SK-N-MC (cell line): ENCODE measurements around the gene TEX2.
"Not testable (repeated sequence)": the region's sequence is repeated elsewhere in the genome, so short reads cannot be mapped to it uniquely, and the experiment has no call there.

Source experiments
- DNase-seq: peaks from one replicate; pipeline ENCODE4 v3.0.0-alpha.2; 2011; ENCODE audit warnings: low read depth, low spot score
- H3K27ac ChIP-seq: fragments of 200-600 bp; sonication (generic); 2 replicates; pipeline ENCODE4 v1.5.1; 2016; ENCODE audit warnings: mixed run types
- H3K36me3 ChIP-seq: fragments of 200-600 bp; sonication (generic); 2 replicates; pipeline ENCODE4 v1.6.1; 2017; ENCODE audit warnings: antibody characterized with exemption, low read length, mixed read lengths; ENCODE audit not compliant: insufficient read depth
- H3K4me3 ChIP-seq: fragments of 200-600 bp; sonication (generic); 2 replicates; pipeline ENCODE4 v1.5.1; 2016
- H3K9ac ChIP-seq: fragments of 200-600 bp; sonication (generic); 2 replicates; pipeline ENCODE4 v1.8.0; 2017; ENCODE audit warnings: mixed run types, mixed read lengths; ENCODE audit not compliant: insufficient read length
- H3K9me3 ChIP-seq: fragments of 200-600 bp; sonication (generic); 2 replicates; pipeline ENCODE4 v1.6.1; 2017; ENCODE audit warnings: low read depth, mild to moderate bottlenecking, antibody characterized with exemption, low read length, moderate library complexity, mixed read lengths
- EZH2 ChIP-seq: fragments of 200-600 bp; sonication (generic); IDR thresholded peaks from one replicate; pipeline ENCODE4 v1.6.1; 2017; ENCODE audit warnings: antibody characterized with exemption
- FOXP2 ChIP-seq: optimal IDR thresholded peaks from 2 replicates; pipeline ENCODE3; 2011; ENCODE audit warnings: mild to moderate bottlenecking, moderate library complexity; ENCODE audit not compliant: insufficient read depth; ENCODE audit errors: extremely low read length, control extremely low read depth
- POLR2AphosphoS5 ChIP-seq: IDR thresholded peaks from 2 replicates; pipeline ENCODE4 v1.6.1; 2012; ENCODE audit warnings: mild to moderate bottlenecking, low read depth, low read length, borderline replicate concordance

TEX2 gene

DNA sequence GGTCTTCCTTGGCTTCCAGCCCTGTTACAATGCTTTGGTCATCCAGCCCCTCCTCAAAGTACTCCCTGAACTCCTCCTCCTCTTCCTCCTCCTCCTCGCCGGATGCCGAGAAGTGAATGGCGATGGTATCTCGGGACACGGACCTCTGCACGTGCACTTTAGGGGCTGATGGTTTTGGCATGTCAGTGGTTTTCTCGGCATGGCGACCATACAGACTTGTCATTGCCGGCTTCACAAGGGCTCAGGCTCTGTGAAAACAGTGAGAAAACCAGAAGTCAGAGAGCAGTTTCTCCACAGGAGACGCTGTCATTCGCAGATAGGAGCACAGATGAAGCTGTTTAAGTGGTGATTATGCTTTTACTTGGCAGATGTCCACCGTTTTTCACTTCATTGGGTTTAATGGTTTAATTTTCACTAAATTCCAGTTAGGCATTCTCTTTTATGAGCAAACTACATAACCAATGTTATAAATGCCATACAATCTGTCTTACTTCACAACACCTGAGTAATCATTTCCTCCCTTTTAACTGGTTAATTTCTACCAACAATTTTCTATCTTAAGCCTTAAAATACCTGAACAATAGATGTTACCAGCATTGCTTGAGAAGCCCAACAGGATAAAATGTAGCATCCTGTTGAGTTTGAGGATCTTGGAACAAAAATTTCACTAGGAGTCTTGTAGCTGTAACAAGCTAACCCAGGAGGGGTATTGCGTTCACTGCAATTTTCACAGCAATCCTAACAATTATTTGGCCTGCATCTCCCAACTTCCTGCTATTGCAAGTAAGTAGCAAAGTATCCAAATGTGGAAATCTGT lies 48.9 kb downstream of the TEX2 start:
- Histone ChIP-seq H3K4me3 (no peak overlapping the region; the same call in 1 of the 2 replicates), H3K9ac (no peak overlapping the region), H3K27ac (peak overlapping the region; percentile 75), H3K36me3 (peaks cover 4% of the 10 kb centered on the region), H3K9me3 (no peaks in the 10 kb centered on the region)
- TF ChIP-seq POLR2AphosphoS5 (no peak), FOXP2 (no peak), EZH2 (no peak)
- no peak for DNase-seq

DNA sequence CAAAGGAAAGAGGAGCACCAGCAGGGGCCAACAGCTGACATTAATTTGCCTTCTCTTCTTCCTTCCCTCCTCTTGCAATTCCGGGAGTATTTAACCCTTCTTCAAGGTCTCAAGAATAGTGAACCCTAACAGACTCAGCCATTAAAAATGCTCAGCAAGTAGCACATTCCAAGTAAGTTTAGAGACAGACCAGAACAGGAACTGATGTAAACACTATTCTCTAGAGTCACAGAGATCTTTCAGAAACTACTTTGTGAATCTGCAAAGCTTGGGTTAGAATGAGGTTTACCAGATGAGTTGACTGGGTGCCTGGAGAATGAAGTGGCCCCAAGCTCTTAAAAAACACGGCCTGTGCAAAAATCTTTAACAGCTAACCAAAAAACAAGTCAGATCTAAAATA lies 50.9 kb downstream of the TEX2 start:
- Histone ChIP-seq H3K9me3 (no peaks in the 10 kb centered on the region), H3K27ac (peak overlapping the region; percentile 83), H3K9ac (peak overlapping the region; percentile 19), H3K4me3 (0 out of 2 replicates have a peak overlapping the region, but pooled peaks have one; percentile 8), H3K36me3 (peaks cover 4% of the 10 kb centered on the region)
- DNase-seq: no peak
- no peak for TF ChIP-seq POLR2AphosphoS5
- TF ChIP-seq EZH2: no peak
- no peak for TF ChIP-seq FOXP2

DNA sequence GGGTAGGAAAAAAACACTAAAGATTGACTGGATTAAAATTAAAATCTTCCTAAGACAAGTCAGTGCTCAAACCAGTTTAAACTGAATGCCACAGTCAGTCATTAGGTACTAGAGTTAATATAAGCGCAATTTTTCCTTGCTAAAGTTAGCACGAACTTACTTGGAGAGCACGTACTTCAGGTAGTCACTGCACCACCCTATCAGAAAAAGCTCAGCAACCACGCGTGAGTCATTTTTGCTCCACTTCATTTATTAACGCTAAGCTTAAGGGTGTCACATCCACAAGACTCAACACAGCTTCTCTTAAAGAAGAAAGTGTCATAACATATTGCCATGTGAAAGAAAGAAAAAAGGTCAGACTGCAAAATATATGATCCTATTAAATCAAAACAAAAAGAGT lies 53.1 kb downstream of the TEX2 start:
- TF ChIP-seq FOXP2 (no peak), EZH2 (no peak)
- DNase-seq: no peak
- H3K9me3 ChIP-seq: no peaks in the 10 kb centered on the region

DNA sequence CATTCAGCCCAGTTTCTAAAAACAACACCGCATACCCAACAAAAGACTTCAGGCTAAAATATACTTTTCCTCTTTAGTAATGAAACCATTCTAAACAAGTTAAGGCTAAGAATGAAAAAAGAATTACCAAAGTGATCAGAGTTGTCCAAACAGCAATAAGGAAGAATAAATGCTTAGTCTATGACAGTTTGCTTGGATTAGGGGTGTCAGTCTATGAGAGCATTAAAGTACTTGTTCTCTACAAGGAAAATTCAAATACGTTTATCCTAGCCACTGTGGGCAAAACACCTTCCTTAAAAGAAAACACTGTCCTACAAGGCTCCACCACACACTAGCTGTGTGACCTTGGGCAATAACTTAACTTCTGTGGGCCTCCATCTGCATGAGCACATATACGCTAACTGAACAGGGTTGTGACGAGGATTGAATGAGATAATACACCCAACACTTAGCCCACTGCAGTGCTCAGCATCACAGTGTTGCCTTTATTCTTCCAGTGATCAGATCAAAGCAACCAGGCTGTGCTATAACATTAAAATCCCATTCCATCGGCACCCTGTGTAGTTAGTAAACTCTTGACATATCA lies 53.6 kb downstream of the TEX2 start:
- H3K4me3 ChIP-seq: no peak overlapping the region
- no peak for DNase-seq
- no peak overlapping the region for H3K27ac ChIP-seq
- H3K9ac ChIP-seq: no peak overlapping the region
- peaks cover 4% of the 10 kb centered on the region for H3K36me3 ChIP-seq
- H3K9me3 ChIP-seq: no peaks in the 10 kb centered on the region
- TF ChIP-seq FOXP2: no peak
- TF ChIP-seq EZH2: no peak
- no peak for TF ChIP-seq POLR2AphosphoS5

More for the DNA sequence above, 53.1 kb downstream of the TEX2 start:
- Histone ChIP-seq H3K36me3 (peaks cover 4% of the 10 kb centered on the region), H3K9ac (no peak overlapping the region), H3K4me3 (no peak overlapping the region), H3K27ac (no peak overlapping the region)

DNA sequence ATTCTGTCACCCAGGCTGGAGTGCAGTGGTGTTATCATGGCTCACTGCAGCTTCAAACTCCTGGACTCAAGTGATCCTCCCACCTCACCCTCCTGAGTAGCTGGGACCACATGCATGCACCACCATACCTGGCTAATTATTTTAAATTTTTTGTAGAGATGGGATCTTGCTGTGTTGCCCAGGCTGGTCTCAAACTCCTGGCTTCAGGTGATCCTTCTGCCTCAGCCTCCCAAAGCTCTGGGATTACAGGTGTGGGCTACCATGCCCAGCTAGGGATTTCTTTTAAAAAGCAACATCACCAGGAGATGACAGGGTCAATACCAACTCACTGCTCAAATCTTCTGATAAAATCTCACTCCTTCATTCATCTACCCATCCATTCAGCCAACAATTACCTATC lies 54.4 kb downstream of the TEX2 start:
- H3K9ac ChIP-seq, H3K27ac ChIP-seq, H3K9me3 ChIP-seq, H3K4me3 ChIP-seq, DNase-seq, H3K36me3 ChIP-seq: not testable (repeated sequence)

- DNase-seq: no peak
- no peaks in the 10 kb centered on the region for H3K9me3 ChIP-seq
- H3K9ac ChIP-seq: no peak overlapping the region
- H3K4me3 ChIP-seq: no peak overlapping the region
- TF ChIP-seq FOXP2 (no peak), POLR2AphosphoS5 (no peak), EZH2 (no peak)
- no peak overlapping the region for H3K27ac ChIP-seq
- H3K36me3 ChIP-seq: no peaks in the 10 kb centered on the region
Measured at GRCh38 chr17:64205804-64206203, 57.3 kb downstream of the TEX2 start.

DNA sequence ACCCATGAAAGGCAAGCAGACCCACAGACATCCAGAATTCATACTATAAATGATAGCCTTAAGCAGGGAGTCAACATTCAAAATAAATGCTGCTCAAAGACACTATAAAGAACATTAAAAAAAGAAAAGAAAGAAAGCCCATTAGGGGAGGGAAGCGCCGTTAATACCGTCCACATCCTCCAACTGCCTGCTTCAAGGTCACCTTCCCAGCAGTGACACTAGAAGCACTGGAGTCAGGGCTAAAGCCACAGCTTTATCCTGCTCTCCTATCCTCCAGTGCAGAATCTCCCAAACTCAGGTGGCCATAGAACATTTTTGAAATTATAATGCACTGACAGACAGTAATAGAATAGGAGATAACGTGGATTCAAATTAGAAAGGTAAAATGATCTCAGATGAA lies 59.4 kb downstream of the TEX2 start:
- Histone ChIP-seq H3K9ac (no peak overlapping the region), H3K9me3 (no peaks in the 10 kb centered on the region), H3K4me3 (no peak overlapping the region), H3K27ac (no peak overlapping the region), H3K36me3 (no peaks in the 10 kb centered on the region)
- DNase-seq: no peak
- TF ChIP-seq POLR2AphosphoS5 (no peak), FOXP2 (no peak), EZH2 (no peak)

DNA sequence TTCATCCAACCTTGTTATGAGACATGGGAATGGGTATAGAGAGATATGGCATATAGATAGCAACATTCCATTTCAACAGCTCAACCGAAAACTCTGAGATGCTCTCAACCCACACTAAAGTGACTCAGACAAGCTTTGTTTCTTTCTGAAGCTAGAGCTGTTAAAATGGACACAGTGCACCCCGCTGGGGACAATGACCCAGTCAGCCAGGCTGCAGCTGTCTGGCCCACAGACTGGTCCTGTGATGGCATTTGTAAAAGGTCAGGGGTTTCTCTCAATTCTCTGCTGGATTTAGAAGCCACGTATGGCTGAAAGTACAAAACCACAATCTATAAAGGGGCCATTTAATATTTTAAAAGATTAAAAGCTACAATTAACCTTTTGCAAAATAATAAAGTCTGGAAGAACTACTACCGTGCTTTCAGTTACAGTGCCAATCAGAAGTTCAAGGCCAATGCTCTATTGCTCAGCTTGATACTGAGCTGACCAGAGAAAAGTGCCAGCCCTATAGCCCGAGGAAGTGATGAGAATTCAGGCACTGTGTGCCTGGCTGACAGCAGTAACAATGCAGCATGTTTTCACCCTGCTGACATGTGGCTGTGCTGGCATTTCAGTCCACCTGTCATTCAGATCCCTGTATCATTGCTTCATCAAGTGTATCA lies 60.2 kb downstream of the TEX2 start:
- no peaks in the 10 kb centered on the region for H3K9me3 ChIP-seq
- no peak overlapping the region for H3K27ac ChIP-seq
- TF ChIP-seq EZH2 (no peak), FOXP2 (no peak), POLR2AphosphoS5 (no peak)
- no peaks in the 10 kb centered on the region for H3K36me3 ChIP-seq
- no peak overlapping the region for H3K9ac ChIP-seq
- no peak for DNase-seq
- H3K4me3 ChIP-seq: no peak overlapping the region

- Histone ChIP-seq H3K27ac (no peak overlapping the region), H3K9ac (no peak overlapping the region), H3K36me3 (no peaks in the 10 kb centered on the region), H3K9me3 (no peaks in the 10 kb centered on the region), H3K4me3 (no peak overlapping the region)
- no peak for DNase-seq
- TF ChIP-seq POLR2AphosphoS5: no peak
- TF ChIP-seq FOXP2: no peak
- no peak for TF ChIP-seq EZH2
Measured at GRCh38 chr17:64200080-64201032, 62.7 kb downstream of the TEX2 start.
